ENCODE data around the gene INAFM1.

INAFM1 gene

GRCh38 chr19:47266401-47266941 lies 8.2 kb upstream of the INAFM1 start:
- no peak for DNase-seq (ENCODE audit: low read depth)
- no peak for TF ChIP-seq CTCF (conservative IDR thresholded peaks at IDR 0.05; ENCODE audit: low read depth, low read length)

GRCh38 chr19:47267350-47267759 lies 7.3 kb upstream of the INAFM1 start:
- no peak for TF ChIP-seq CTCF (conservative IDR thresholded peaks at IDR 0.05; ENCODE audit: low read depth, low read length)
- no peak for DNase-seq (ENCODE audit: low read depth)
- no peak overlapping the region for H3K4me3 ChIP-seq (ENCODE audit: low read length)

More at GRCh38 chr19:47266401-47266941, 8.2 kb upstream of the INAFM1 start:
- H3K4me3 ChIP-seq (ENCODE audit: low read length): no peak overlapping the region

GRCh38 chr19:47268028-47268427 lies 6.7 kb upstream of the INAFM1 start:
- no peak overlapping the region for H3K4me3 ChIP-seq (ENCODE audit: low read length)
- TF ChIP-seq CTCF (conservative IDR thresholded peaks at IDR 0.05; ENCODE audit: low read depth, low read length): no peak
- DNase-seq (ENCODE audit: low read depth): no peak

- no peak for TF ChIP-seq CTCF (conservative IDR thresholded peaks at IDR 0.05; ENCODE audit: low read depth, low read length)
- H3K4me3 ChIP-seq (ENCODE audit: low read length): no peak overlapping the region
- no peak for DNase-seq (ENCODE audit: low read depth)
Measured at GRCh38 chr19:47269596-47269995, 5.1 kb upstream of the INAFM1 start.

GRCh38 chr19:47270408-47270807 lies 4.3 kb upstream of the INAFM1 start:
- no peak for TF ChIP-seq CTCF (conservative IDR thresholded peaks at IDR 0.05; ENCODE audit: low read depth, low read length)
- no peak for DNase-seq (ENCODE audit: low read depth)
- H3K4me3 ChIP-seq (ENCODE audit: low read length): no peak overlapping the region

GRCh38 chr19:47271949-47272348 lies 2.7 kb upstream of the INAFM1 start:
- TF ChIP-seq CTCF (conservative IDR thresholded peaks at IDR 0.05; ENCODE audit: low read depth, low read length): no peak
- H3K4me3 ChIP-seq (ENCODE audit: low read length): no peak overlapping the region
- no peak for DNase-seq (ENCODE audit: low read depth)

- DNase-seq (ENCODE audit: low read depth): peak; percentile 81
- H3K4me3 ChIP-seq (ENCODE audit: low read length): peak overlapping the region; percentile 77
- TF ChIP-seq CTCF (conservative IDR thresholded peaks at IDR 0.05; ENCODE audit: low read depth, low read length): peak; percentile 11
Measured at GRCh38 chr19:47272448-47273312, 2.0 kb upstream of the INAFM1 start.

Data from retinal pigment epithelial cell (primary cell).